Stimulated activated CD8-positive, alpha-beta memory T cell treated with anti-CD3 and anti-CD28 coated beads, Interleukin-7, amount 100 ng/mL, for 24 hours (primary cell): ENCODE data around the gene PPP4R4.

Experiments
- DNase-seq: peaks from one replicate; pipeline ENCODE4 v3.0.0-alpha.2; 2020; ENCODE audit warnings: low read depth

The PPP4R4 gene

GRCh38 chr14:94173885-94174603, at the start of gene PPP4R4:
TSS of gene PPP4R4 (plus strand) at chr14:94174322. CDS start at chr14:94174466, 144 bp downstream.
- peak; percentile 69 for DNase-seq

- no peak for DNase-seq
These were observed 49.3 kb upstream of the PPP4R4 start for GRCh38 chr14:94124582-94125377.

- no peak for DNase-seq
These were observed 48.3 kb upstream of the PPP4R4 start for GRCh38 chr14:94125659-94126418.

GRCh38 chr14:94126419-94126677, 47.8 kb upstream of the PPP4R4 start:
- no peak for DNase-seq

GRCh38 chr14:94126800-94127199, 47.3 kb upstream of the PPP4R4 start:
- DNase-seq: no peak

GRCh38 chr14:94127330-94127729, 46.8 kb upstream of the PPP4R4 start:
- DNase-seq: no peak

GRCh38 chr14:94128216-94128839, 45.8 kb upstream of the PPP4R4 start:
- no peak for DNase-seq

GRCh38 chr14:94129111-94129757, 44.9 kb upstream of the PPP4R4 start, which contains the start of gene IFI27L2:
TSS of gene IFI27L2 (minus strand) at chr14:94129604. CDS start at chr14:94129564, 40 bp downstream.
- DNase-seq: peak; percentile 44

GRCh38 chr14:94129758-94130414, 44.2 kb upstream of the PPP4R4 start:
- no peak for DNase-seq

- no peak for DNase-seq
These were observed 41.7 kb upstream of the PPP4R4 start for GRCh38 chr14:94132285-94132887.

- DNase-seq: no peak
These were observed 38.6 kb upstream of the PPP4R4 start for GRCh38 chr14:94135476-94135875.

GRCh38 chr14:94136575-94137331, 37.4 kb upstream of the PPP4R4 start:
- peak; percentile 74 for DNase-seq

- DNase-seq: no peak
These were observed 35.9 kb upstream of the PPP4R4 start for GRCh38 chr14:94138251-94138650.

GRCh38 chr14:94139006-94139405, 35.1 kb upstream of the PPP4R4 start:
- DNase-seq: no peak

- DNase-seq: no peak
These were observed 34.7 kb upstream of the PPP4R4 start for GRCh38 chr14:94139421-94139820.

GRCh38 chr14:94142247-94142646, 31.9 kb upstream of the PPP4R4 start:
- no peak for DNase-seq

- no peak for DNase-seq
These were observed 31.3 kb upstream of the PPP4R4 start for GRCh38 chr14:94142836-94143235.

GRCh38 chr14:94143239-94143638, 30.9 kb upstream of the PPP4R4 start:
- no peak for DNase-seq

- no peak for DNase-seq
These were observed 30.4 kb upstream of the PPP4R4 start for GRCh38 chr14:94143711-94144110.

- DNase-seq: no peak
These were observed 29.4 kb upstream of the PPP4R4 start for GRCh38 chr14:94144765-94145164.
